ENCODE results near the gene RALY. TPM values are rescaled to one million over a fixed set of nuclear protein-coding genes. Genes with fewer than 3 reads are reported as not detected.

The RALY gene
- total RNA-seq, 1 experiment from 2014 or later: 298 TPM

GRCh38 chr20:33994222-33994913, 657 bp downstream of the RALY start:
- intact Hi-C loops (cut with micrococcal nuclease; ENCODE audit: unreplicated experiment): loop anchor here (5.0 kb wide), 2 partner anchors 197 to 307 kb away; partner anchors contain the start of gene E2F1

GRCh38 chr20:33995053-33995831, 1.5 kb downstream of the RALY start:
- ChIA-PET CTCF (interaction anchor here (1.4 kb wide), 1 partner anchor 27 kb away, joined by 7 read pairs; no protein-coding TSS in a partner anchor), POLR2A (interaction anchor here (0.5 to 0.8 kb wide), 2 partner anchors 117 to 1289 kb away, joined by 3 to 4 read pairs; partner anchors contain the start of genes EIF2S2 and EIF6)
- H3K9me3 Mint-ChIP-seq (ENCODE audit: unreplicated experiment): no peaks in the 10 kb centered on the region
- Histone ChIP-seq H3K4me1 (peaks cover 17% of the 10 kb centered on the region), H3K4me3 (ENCODE audit: low read depth, low read length) (peak overlapping the region; percentile 88), H3K9me3 (no peaks in the 10 kb centered on the region), H3K27me3 (replicated peaks; ENCODE audit: control insufficient read depth, insufficient read depth, low read length) (no peaks in the 10 kb centered on the region), H3K36me3 (ENCODE audit: control insufficient read depth, insufficient read depth, low read length) (0 out of 2 replicates have a peak, but pooled peaks cover 1% of the 10 kb centered on the region)
- peaks cover 36% of the 10 kb centered on the region for H3K36me3 Mint-ChIP-seq (ENCODE audit: insufficient read depth, unreplicated experiment)
- no peaks in the 10 kb centered on the region for H3K27me3 Mint-ChIP-seq (ENCODE audit: insufficient read depth, unreplicated experiment)
- H3K4me1 Mint-ChIP-seq (ENCODE audit: low read depth, unreplicated experiment): peaks cover 17% of the 10 kb centered on the region
- peak overlapping the region; percentile 40 for H3K27ac Mint-ChIP-seq (ENCODE audit: unreplicated experiment)
- intact Hi-C loops (cut with micrococcal nuclease; ENCODE audit: unreplicated experiment): no loop called here
- peak in 1 of 2 experiments; percentile 29 for DNase-seq
- TF ChIP-seq CTCF (IDR thresholded peaks at IDR 0.05; ENCODE audit: insufficient read depth in 1 of 2, low read depth in 1 of 2, low read length in 1 of 2, severe bottlenecking in 1 of 2, unreplicated experiment in 1 of 2): no peak
- BruUV-seq (replicated peaks): TSS peak; percentile 49
- peak overlapping the region; percentile 76 for H3K4me3 Mint-ChIP-seq (ENCODE audit: unreplicated experiment)

More at GRCh38 chr20:33994222-33994913, 657 bp downstream of the RALY start:
- peak overlapping the region; percentile 76 for H3K4me3 Mint-ChIP-seq (ENCODE audit: unreplicated experiment)
- no peaks in the 10 kb centered on the region for H3K27me3 Mint-ChIP-seq (ENCODE audit: insufficient read depth, unreplicated experiment)
- Histone ChIP-seq H3K4me3 (ENCODE audit: low read depth, low read length) (peak overlapping the region; percentile 88), H3K27me3 (replicated peaks; ENCODE audit: control insufficient read depth, insufficient read depth, low read length) (no peaks in the 10 kb centered on the region), H3K9me3 (no peaks in the 10 kb centered on the region), H3K36me3 (ENCODE audit: control insufficient read depth, insufficient read depth, low read length) (0 out of 2 replicates have a peak, but pooled peaks cover 1% of the 10 kb centered on the region), H3K4me1 (peaks cover 17% of the 10 kb centered on the region)
- H3K36me3 Mint-ChIP-seq (ENCODE audit: insufficient read depth, unreplicated experiment): peaks cover 36% of the 10 kb centered on the region
- no peaks in the 10 kb centered on the region for H3K9me3 Mint-ChIP-seq (ENCODE audit: unreplicated experiment)
- ChIA-PET POLR2A (interaction anchor here (0.5 to 2.4 kb wide), 11 partner anchors 11 to 328 kb away, joined by 3 to 61 read pairs (median 8); partner anchors contain the start of genes ACTL10, CHMP4B and EIF2S2), CTCF (interaction anchor here (1.5 kb wide), 1 partner anchor 183 kb away, joined by 6 read pairs; the partner anchor contains the start of gene CHMP4B)
- no TSS peak for BruUV-seq (replicated peaks)
- no peak for TF ChIP-seq CTCF (IDR thresholded peaks at IDR 0.05; ENCODE audit: insufficient read depth in 1 of 2, low read depth in 1 of 2, low read length in 1 of 2, severe bottlenecking in 1 of 2, unreplicated experiment in 1 of 2)
- peak overlapping the region; percentile 89 for H3K27ac Mint-ChIP-seq (ENCODE audit: unreplicated experiment)
- peak; percentile 91 to 94 for DNase-seq
- H3K4me1 Mint-ChIP-seq (ENCODE audit: low read depth, unreplicated experiment): peaks cover 16% of the 10 kb centered on the region

- POLR2A ChIA-PET: no interaction called here
- Histone ChIP-seq H3K4me1 (peaks cover 34% of the 10 kb centered on the region), H3K4me3 (ENCODE audit: low read depth, low read length) (no peak overlapping the region), H3K9me3 (no peaks in the 10 kb centered on the region), H3K36me3 (ENCODE audit: control insufficient read depth, insufficient read depth, low read length) (0 out of 2 replicates have a peak, but pooled peaks cover 1% of the 10 kb centered on the region), H3K27me3 (replicated peaks; ENCODE audit: control insufficient read depth, insufficient read depth, low read length) (no peaks in the 10 kb centered on the region)
- Mint-ChIP-seq H3K27me3 (ENCODE audit: insufficient read depth, unreplicated experiment) (no peaks in the 10 kb centered on the region), H3K4me3 (ENCODE audit: unreplicated experiment) (no peak overlapping the region), H3K27ac (ENCODE audit: unreplicated experiment) (no peak overlapping the region), H3K36me3 (ENCODE audit: insufficient read depth, unreplicated experiment) (peaks cover 9% of the 10 kb centered on the region), H3K4me1 (ENCODE audit: low read depth, unreplicated experiment) (peaks cover 34% of the 10 kb centered on the region), H3K9me3 (ENCODE audit: unreplicated experiment) (no peaks in the 10 kb centered on the region)
- TF ChIP-seq CTCF (IDR thresholded peaks at IDR 0.05; ENCODE audit: insufficient read depth in 1 of 2, low read depth in 1 of 2, low read length in 1 of 2, severe bottlenecking in 1 of 2, unreplicated experiment in 1 of 2): no peak
- BruUV-seq (replicated peaks): no TSS peak
- intact Hi-C loops (cut with micrococcal nuclease; ENCODE audit: unreplicated experiment): no loop called here
- CTCF ChIA-PET: no interaction called here
- peak in 1 of 2 experiments; percentile 14 for DNase-seq
Measured at GRCh38 chr20:33999025-33999649, 5.4 kb downstream of the RALY start.

Measured in Caco-2 (cell line).